Posterior vena cava (tissue), 2 donors: ENCODE measurements around the gene FBXW9. TPM values are rescaled to one million over a fixed set of nuclear protein-coding genes. Genes with fewer than 3 reads are reported as not detected.
"Not testable (repeated sequence)": the region's sequence is repeated elsewhere in the genome, so short reads cannot be mapped to it uniquely, and the experiment has no call there.

Experiments
- DNase-seq: peaks from one replicate; pipeline ENCODE4 v3.0.0-alpha.2; 2020; ENCODE audit warnings: low spot score
- intact Hi-C, 2 donors: fragments of 100-400 bp; cut with DNase I; formaldehyde crosslinking; loops; one replicate each; pipeline versions ENCODE4 v1.14.1 to v1.14.2; 2022 to 2023
- total RNA-seq, 2 donors: library from RNA; stranded (reverse); fragmentation: NEBNext Ultra II Directional; extraction: Animal tissue kit (Norgen Biotek cat#: 25700); gene quantifications; one replicate each; pipeline ENCODE4 v1.2.1, GENCODE V29; 2021
- donor health status: DM: yes; HTN: yes; CAD: no.
- donor health status: DM: yes; HTN: yes; CAD: no.

FBXW9 gene
- total RNA-seq, 2 donors from 2014 or later, result 3.1 to 3.6 TPM

DNA sequence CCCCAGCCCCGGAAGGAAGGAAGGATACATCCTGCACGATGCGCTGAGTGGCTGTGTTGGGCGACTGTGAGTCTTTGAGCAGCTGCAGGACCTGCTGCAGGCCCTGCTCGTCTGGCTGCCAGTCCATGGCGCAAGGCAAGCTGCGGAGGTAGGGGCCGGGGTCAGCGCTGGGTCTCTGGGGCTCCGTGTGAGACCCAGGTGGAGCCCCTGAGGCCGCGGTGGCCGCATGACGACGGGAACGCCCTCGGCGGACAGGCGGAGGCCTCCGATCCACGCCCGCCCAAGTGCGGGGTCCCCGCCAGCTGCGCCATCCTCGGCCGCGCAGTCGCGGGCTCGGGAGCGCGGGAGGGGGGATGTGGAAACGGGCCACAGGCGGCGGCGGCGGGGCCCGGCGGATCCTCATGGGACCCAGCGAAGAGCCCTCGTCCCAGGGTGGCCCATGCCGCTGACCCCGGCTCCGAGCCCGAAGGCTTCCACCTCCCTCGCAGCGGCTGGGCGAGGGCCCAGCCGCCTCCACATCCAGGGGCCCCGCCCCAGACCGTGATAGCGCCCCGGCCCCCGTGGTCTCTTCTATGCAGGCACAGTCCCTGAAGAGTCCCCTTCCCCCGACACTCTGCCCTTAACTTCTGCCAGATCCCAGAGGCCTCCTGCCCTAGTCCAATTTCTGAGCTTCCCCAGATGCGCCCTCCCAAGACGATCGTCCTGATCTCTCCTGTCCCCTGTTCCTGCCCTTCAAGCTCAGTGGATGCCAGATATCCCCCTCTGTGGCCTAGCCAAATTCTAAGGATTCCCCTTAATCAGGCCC is 24.6 kb upstream of the FBXW9 start:
- intact Hi-C loops, result no loop called here
- no peak for DNase-seq

DNA sequence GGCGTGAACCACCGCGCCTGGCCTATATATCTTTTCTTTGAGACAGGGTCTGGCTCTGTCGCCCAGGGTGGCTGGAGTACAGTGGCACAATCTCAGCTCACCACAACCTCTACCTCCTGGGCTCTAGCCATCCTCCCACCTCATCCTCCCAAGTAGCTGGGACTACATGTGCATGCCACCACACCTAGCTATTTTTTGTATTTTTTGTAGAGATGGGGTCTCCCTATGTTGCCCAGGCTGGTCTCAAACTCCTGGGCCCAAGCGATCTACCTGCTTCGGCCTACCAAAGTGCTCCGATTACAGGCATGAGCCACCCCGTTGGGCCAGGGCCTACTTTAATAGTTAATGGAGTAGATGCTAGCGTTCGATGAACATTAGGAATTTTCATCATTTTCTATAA is 23.9 kb upstream of the FBXW9 start:
- no peak for DNase-seq
- intact Hi-C loops, result no loop called here

DNA sequence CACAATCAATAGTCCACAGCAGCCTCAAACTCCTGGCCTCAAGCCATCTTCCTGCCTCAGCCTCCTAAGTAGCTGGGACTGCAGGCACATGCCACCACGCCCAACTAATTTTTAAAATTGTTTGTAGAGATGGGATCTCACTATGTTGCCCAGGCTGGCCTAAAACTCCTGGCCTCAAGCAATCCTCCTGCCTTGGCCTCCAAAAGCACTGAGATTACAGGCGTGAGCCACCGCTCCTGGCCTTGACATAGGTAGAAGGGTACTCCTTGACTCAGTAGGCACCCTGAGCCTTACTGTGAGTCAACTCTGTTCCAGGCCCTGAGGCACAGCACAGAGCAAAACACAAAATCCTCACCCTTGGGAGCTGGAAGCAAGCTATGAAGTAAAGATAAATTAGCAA is 19.5 kb upstream of the FBXW9 start:
- intact Hi-C loops, result no loop called here

DNA sequence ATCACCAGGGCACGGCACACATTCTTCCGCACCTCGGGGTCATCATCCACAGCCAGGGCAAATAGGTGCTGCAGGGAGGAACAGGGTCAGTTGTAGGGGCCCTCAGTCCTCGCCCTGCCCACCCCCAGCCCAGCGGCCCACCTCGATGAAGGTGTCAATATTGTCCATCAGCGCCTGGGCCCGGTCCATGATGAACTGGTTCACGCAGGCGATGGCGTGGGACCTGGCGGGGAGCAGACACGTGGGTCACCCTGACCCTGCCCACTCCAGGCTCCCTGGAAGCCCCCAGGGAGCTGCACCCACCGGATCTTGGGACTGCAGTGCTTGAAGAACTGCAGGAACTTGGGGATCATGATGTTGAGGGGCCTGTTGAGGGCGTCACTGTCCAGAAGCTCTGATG is 18.7 kb upstream of the FBXW9 start:
- intact Hi-C loops, result no loop called here
- DNase-seq, result no peak

More for the DNA sequence above, 19.5 kb upstream of the FBXW9 start:
- no peak for DNase-seq

DNA sequence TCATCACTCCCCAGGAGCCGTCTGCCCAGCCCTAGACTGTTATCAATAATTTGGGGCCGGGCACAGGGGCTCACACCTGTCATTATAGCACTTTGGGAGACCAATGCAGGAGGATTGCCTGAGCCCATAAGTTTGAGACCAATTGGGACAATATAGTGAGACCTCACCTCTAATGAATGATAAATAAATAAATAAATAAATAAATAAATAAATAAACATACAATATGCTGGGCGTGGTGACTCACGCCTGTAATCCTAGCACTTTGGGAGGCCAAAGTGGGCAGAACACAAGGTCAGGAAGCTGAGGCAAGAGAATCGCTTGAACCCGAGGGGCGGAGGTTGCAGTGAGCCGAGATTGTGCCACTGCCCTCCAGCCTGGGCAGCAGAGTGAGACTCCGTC is 16.9 kb upstream of the FBXW9 start:
- intact Hi-C loops, DNase-seq: not testable (repeated sequence)

DNA sequence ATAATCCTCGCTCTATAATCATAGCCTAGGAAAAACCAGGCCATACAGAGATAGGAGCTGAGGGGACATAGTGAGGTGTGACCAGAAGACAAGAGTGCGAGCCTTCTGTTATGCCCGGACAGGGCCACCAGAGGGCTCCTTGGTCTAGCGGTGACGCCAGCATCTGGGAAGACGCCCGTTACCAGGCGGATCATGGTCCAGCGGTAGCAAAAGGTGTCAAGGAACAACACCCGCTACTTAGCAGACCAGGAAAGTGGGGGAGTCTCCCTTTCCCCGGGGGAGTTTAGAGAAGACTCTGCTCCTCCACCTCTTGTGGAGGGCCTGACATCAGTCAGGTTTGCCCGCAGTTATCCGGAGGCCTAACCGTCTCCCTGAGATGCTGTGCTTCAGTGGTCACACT is 15.6 kb upstream of the FBXW9 start:
- DNase-seq, intact Hi-C loops: not testable (repeated sequence)

DNA sequence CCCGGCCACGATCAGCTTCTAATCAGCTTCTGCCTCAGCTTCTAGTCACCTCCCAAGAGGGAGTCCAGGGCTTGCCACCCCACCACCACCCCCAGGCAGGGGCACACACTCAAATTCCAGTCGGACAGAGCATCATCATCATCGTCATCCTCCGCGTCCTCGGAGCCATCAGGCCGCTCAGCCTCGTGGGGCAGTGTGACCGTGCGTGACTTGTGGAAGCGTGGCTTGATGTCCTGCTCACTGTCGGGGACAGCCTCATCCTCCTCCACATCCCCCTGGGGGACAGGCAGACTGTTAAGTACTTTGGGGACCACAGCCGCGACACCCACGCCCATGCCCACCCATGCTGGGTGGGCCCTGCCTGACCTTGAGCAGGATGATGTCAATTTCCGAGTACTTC is 14.8 kb upstream of the FBXW9 start:
- intact Hi-C loops, result no loop called here
- no peak for DNase-seq

DNA sequence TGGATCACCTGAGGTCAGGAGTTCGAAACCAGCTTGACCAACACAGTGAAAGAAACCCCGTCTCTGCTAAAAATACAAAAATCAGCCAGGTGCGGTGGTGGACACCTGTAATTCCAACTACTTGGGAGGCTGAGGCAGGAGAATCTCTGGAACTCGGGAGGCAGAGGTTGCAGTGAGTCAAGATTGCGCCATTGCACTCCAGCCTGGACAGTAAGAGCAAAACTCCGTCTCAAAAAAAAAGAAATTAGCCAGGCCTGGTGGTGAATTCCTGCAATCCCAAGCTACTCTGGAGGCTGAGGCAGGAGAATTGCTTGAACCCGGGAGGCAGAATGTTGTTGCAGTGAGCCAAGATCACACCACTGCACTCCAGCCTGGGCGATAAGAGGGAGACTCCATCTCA is 12.2 kb upstream of the FBXW9 start:
- intact Hi-C loops, result no loop called here
- no peak for DNase-seq

DNA sequence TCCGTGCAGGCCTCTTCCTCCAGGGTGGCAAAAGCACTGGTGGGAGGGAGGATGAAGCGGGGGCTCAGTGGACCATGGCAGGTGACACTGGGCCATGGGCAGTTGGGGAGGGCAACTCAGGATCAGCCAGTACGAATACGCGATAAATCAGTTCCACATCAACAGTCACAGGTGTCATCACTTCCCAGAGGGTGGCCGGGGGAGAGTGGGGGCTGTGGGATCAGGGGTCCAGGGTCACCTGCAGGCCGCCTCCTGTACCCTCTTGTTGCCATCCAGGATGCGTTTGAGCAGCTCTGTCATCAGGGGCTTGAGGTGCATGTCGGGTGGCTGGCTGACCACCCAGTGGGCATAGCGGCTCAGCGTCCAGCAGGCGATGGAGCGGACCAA is 9.9 kb upstream of the FBXW9 start:
- intact Hi-C loops, result no loop called here
- DNase-seq, result no peak

DNA sequence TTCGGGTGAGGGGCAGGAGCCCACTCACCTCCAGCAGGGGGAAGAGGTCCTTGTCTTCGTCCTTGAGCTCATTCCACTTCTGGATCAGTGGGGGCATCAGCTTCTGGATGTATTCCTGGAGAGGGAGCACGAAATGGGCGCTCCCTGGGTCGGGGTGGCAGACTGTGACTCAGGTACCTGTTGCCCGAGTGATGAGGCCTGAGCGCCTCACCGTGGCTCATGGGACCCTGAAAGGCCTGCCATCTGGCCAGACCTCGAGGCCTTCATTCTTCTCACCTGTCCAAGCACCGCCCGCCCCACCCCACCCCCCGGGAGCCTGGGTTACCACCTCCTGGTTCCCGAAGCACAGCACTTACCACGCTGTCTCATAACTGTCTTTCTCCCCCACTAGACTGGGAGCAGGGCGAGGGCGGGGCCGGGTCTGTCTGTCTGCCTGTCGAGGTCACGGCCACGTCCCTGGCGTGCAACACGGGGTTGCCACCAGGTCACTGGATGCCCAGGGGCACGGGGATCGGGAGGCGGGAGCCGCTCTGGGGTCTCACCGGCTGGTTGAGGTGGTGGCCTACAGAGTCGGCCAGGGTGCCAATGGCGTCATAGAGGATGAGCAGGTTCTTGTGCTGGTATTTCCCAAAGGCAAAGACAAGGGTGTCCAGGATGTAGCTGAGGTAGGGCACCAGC is 9.4 kb upstream of the FBXW9 start:
- no peak for DNase-seq

DNA sequence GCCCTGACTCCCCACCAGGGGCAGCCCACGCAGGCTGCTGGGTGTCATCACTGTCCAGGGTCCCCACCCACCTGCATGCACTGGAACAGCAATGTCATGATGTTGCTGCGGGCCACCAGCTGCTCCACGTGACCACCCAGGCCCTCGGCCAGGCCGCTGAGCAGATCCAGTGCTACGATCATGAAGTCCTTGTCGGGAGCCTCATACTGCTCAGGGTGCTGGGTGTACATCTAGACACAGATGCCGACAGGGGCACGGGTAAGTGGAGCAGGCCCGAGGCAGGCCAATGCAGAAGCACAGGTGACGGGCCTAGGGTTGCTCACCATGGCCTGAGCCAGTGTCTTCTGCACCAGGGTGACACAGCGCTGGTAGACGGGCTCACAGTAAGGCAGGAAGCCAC is 8.7 kb upstream of the FBXW9 start:
- no peak for DNase-seq

More for the DNA sequence above, 9.4 kb upstream of the FBXW9 start:
- intact Hi-C loops, result no loop called here

DNA sequence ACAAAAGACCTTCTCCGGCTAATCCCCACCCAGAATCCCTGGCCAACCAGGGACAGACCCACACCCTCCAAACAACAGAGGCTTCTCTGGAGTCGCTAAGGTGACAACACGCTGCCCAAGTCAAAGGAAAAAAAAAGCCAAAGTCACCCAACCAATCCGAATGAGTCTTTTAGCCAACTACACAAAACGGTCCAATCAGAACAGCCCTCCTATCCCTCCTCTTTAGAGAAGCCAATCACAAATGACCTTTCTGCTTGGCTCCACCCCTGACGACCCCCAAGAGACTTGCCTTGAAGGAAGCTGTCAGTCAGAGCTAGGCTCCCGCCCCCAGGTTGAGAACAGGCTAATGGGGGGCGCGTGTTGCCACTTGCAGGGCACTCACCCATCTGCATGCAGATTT is 6.6 kb upstream of the FBXW9 start:
- intact Hi-C loops, result no loop called here

More for the DNA sequence above, 8.7 kb upstream of the FBXW9 start:
- intact Hi-C loops, result no loop called here

DNA sequence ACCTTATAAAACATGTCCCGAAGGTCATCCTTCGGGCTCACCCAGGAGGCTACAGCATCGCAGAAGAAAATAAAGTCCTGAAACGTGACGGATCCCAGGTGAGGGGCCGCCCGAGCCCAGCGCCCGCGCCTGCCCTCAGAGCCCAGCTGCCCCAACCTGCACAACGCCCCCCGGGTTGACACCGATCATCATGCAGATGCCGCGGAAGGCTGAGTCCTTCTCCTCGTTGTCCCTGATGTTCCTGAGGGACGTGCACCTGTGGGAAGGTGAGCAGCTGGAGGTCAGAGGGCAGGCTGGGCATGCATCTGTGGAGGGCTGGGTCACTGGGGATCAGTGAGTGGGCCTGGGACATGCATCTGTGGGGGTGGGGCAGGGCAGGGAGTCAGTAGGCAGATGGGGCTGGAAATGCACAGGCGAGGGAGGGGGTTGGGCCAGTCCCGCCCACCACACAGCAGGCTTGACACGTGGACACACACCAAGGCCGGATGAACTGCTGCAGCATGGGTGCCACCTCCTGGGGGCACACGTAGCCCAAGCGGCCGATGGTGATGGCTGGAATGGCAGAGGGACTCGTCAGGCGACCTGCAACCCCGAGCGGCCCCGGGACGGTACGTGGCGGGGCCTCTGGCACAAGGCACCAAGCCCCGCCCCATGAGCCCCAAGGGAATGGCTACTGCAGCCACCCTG is 5.3 kb upstream of the FBXW9 start:
- intact Hi-C loops, result no loop called here
- DNase-seq, result no peak

More for the DNA sequence above, 6.6 kb upstream of the FBXW9 start:
- no peak for DNase-seq

DNA sequence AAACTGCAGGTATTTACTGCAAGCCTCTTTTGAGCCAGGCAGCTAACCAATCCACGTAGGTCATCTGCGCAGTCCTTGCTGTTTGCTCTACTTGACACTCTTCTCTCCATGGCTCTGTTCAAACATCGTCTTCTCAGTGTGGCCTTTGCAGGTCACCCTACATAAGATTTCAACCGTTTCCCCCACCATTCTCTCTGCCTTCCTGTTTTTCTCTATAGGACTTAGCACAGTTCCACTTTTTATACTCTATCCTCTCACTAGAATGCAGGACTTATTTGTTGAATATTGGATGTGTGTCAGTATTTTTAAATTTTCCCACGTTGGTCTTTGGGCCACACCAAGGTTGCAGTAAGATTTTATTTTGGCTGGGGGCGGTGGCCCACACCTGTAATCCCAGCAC is 1.7 kb upstream of the FBXW9 start:
- intact Hi-C loops, result no loop called here
- DNase-seq, result no peak

DNA sequence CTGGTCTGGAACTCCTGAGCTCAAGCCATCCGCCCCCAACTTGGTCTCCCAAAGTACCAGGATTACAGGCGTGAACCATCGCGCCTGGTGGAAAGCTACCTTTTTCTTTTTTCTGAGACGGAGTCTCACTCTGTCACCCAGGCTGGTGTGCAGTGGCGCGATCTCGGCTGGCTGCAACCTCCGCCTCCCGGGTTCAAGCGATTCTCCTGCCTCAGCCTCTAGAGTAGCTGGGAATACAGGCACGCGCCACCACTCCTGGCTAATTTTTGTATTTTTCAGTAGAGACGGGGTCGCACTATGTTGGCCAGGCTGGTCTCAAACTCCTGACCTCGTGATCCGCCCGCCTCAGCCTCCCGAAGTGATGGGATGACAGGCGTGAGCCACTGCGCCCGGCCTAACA is 994 bp upstream of the FBXW9 start:
- DNase-seq, result not testable (repeated sequence)
- intact Hi-C loops, result loop anchor here in 1 of 2 donors (2.0 kb wide), 1 partner anchor 35 kb away; no protein-coding TSS in a partner anchor

DNA sequence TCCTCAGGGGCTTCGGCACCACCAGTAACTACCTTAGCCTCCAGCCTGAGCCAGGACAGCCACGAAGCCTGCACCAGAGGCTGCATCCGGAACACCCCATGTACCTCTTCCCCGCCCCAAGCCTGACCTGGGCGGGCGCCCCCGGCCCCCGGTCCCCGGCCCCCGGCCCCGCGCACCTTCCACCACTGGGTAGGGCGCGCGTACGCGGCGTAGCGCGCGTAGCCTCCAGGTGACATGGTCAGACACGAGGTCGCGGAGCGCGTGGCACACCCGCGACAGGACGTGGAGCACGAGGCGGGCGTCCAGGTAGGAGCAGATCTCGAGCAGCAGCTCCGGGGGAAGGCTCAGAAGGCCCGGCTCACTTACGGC is 450 bp downstream of the FBXW9 start:
- no peak for DNase-seq
- intact Hi-C loops, result loop anchor here in 1 of 2 donors (2.0 kb wide), 1 partner anchor 37 kb away; no protein-coding TSS in a partner anchor

DNA sequence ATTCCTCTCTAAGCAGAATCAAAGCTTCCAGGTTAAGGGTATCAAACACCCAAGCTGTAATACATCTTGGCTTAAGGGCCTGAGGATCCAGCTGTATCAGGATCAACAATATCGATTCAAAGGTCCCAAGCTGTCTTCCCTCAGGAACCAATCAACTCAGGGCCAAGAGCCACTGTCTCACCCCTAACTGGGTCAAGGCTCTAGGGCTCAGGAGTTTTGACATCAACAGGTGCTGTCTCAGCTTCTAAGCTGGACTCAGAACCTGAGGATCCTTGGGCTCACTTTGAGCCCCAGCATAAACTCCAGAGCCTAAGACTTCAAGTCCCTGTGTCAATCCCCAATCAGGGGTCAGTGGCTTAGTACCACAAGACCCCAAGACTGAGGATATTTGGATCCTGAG is 917 bp downstream of the FBXW9 start:
- intact Hi-C loops, result no loop called here
- DNase-seq, result no peak

DNA sequence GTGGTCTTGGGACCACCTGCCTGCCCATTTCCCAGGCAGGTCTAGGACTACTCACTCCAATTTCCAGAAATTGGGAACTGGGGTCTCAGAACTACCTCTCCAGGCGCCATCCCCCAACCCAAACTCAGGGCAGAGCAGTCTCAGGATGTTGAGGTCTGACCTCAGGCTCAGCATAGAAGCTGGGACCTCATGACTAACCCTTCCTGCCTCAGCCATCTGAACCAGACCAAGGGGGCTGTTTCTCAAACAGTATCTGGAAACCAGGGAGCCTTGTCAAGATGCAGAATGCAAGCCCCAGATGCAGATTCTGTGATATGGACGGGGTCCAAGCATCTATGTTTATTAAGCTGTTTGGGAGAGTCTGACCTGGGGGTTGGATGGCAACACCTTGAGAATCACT is 1.3 kb downstream of the FBXW9 start:
- no peak for DNase-seq

DNA sequence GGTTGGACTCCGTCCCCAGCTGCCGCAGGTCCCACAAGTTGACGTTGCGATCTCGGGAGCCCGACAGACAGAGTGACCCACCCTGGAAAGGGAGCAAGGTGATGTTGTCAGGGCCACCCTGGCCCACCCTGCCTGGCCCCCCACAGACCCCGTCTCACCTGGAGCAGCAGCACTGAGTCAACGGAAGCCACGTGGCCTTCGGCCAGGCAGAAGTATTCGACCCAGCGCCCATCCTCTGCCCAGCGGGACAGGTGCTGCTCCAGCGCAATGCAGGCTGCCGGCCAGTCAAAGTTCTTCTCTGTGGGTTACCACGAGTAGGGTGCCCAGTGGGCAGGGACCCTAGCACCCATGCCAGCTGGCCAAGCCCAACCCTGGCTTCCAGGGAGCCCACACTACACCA is 1.8 kb downstream of the FBXW9 start:
- DNase-seq, result no peak
- intact Hi-C loops, result no loop called here

More for the DNA sequence above, 1.3 kb downstream of the FBXW9 start:
- intact Hi-C loops, result no loop called here

DNA sequence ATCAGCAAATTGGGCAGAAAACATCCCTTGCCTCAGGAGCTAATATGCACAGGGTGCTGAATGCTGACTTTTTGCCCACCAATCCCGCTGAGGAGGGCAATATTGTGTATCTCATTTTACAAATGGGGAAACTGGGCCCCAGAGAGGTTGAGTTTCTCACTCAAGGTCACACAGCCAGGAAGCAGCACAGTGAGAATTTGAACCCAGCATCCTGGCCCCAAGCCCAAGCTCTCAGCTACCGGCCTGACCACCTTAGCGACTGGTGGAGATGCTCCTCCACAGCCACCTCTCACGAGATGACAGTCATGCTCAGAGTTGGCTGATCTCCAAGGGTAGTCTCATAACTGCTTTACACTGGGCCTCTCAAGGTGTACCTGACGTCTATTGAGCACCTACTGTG is 3.5 kb downstream of the FBXW9 start:
- DNase-seq, result no peak
- intact Hi-C loops, result no loop called here
